IPS-18c (cell line): ENCODE measurements around the gene NEBL.

Source experiments
- H3K4me3 ChIP-seq: 2 replicates; pipeline ENCODE4 v1.7.0; 2013; ENCODE audit warnings: low read depth, mild to moderate bottlenecking, low read length, moderate library complexity; ENCODE audit not compliant: insufficient read depth
- H3K9me3 ChIP-seq: one replicate; pipeline ENCODE4 v1.6.1; 2013; ENCODE audit warnings: mild to moderate bottlenecking, low read length, moderate library complexity; ENCODE audit not compliant: control insufficient read depth, insufficient read depth

NEBL gene

DNA sequence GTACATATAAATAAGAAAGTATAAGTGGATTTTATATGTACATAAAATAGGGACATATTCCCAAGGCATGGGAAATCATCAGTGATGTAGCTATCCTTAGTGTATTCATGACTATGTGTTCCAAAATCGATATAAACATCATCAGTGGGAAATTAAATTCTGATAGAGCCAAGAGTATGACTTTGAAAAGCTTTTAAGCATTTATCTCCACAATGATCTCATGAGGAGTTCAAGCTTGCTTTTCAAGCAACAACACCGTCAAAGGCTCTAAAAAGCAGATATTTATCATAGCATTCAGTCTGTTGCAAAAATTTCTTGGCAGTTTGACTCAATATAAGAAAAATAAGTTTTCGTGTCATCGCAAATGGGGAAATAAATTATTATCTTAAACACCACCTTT, 14.5 kb upstream of the NEBL start:
- Histone ChIP-seq H3K4me3 (no peak overlapping the region), H3K9me3 (no peaks in the 10 kb centered on the region)

- Histone ChIP-seq H3K4me3 (no peak overlapping the region), H3K9me3 (no peaks in the 10 kb centered on the region)
Observed at GRCh38 chr10:20909801-20910200, 12.7 kb upstream of the NEBL start.

- no peaks in the 10 kb centered on the region for H3K9me3 ChIP-seq
- H3K4me3 ChIP-seq, result no peak overlapping the region
Observed at GRCh38 chr10:20908391-20908790, 11.3 kb upstream of the NEBL start.

- H3K9me3 ChIP-seq, result no peaks in the 10 kb centered on the region
- no peak overlapping the region for H3K4me3 ChIP-seq
Observed at GRCh38 chr10:20903635-20904390, 6.7 kb upstream of the NEBL start.

DNA sequence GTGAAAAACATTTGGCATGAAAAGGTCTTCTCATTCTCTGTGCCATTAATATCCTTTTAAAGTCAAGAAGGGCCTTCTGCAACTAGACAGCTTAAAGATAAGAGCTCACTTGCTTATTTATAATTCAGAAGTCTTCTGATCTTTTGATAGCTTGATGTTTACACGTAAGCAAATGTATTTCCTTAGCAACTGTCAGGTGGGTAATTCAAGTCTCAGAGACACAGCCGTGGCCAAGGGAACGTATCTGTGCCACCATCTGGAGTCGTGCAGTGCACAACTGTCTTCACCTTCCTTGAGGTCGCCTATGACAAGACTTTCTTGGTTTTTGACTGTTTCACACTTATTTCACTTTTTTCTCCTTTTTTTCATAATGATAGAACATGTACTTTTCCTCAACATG, 4.0 kb upstream of the NEBL start:
- H3K9me3 ChIP-seq, result no peaks in the 10 kb centered on the region
- H3K4me3 ChIP-seq, result no peak overlapping the region

- Histone ChIP-seq H3K9me3 (no peaks in the 10 kb centered on the region), H3K4me3 (no peak overlapping the region)
Observed at GRCh38 chr10:20898866-20899535, 1.9 kb upstream of the NEBL start.

GRCh38 chr10:20893297-20893696, 3.8 kb downstream of the NEBL start:
- H3K9me3 ChIP-seq, result no peaks in the 10 kb centered on the region
- H3K4me3 ChIP-seq, result no peak overlapping the region

DNA sequence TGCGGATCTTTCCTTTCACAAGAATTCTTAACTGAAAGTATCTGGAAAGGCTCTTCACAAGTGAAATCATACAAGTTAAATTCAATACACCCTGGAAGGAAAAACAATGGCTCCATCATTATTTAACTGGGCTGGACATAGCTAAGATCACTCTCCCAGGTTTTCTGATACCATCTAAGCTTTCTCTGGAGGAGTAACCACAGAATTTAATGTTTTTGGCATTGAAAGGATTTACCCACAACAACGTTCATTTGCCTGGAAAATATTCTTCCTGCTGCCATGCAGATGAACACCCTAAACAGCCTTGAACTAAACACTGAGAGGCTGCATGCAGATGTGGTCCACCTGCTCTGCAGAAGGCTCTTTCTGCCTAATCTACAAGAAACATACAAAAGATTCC, 4.3 kb downstream of the NEBL start:
- no peaks in the 10 kb centered on the region for H3K9me3 ChIP-seq
- H3K4me3 ChIP-seq, result no peak overlapping the region

GRCh38 chr10:20892011-20892585, 5.0 kb downstream of the NEBL start:
- Histone ChIP-seq H3K9me3 (no peaks in the 10 kb centered on the region), H3K4me3 (no peak overlapping the region)

- Histone ChIP-seq H3K9me3 (no peaks in the 10 kb centered on the region), H3K4me3 (no peak overlapping the region)
Observed at GRCh38 chr10:20891338-20891714, 5.8 kb downstream of the NEBL start.

DNA sequence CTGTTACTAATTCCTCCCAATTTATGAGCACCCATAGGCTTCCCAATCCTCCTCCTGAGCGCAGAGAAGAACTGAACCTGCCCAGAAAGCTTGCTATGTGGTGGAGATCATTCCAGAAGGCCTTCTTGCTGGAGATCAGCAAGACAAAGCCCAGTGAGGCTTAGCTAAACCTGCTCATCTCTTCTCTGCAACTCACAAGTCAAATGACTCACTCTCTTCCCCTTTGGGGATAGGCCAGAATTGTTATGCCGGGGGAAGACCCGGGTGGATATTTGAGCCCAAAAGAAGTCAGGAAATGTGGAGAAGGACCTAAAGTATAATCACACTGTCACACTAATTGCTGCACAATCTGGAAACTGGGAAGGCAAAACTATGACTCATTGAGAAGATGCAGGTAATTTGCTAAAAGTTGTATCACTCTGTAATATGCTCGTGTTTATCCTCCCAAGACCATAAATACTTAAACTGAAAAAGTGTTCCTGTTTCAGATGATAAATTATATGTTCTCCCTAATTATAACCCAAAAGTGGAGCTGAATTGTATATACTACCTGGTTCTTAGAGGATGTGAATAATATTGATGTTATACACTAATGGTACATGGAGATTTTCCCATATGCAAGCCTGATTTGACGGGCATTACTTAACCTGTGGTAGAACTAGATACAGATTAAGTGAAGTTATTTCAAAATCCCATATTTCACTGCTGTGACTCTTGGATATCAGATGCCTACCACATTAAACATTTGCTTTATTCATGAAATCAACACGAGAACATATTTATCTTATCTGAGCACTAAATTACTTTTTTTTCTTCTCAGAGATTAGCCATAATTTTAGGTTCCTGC, 6.4 kb downstream of the NEBL start:
- Histone ChIP-seq H3K9me3 (no peaks in the 10 kb centered on the region), H3K4me3 (no peak overlapping the region)

DNA sequence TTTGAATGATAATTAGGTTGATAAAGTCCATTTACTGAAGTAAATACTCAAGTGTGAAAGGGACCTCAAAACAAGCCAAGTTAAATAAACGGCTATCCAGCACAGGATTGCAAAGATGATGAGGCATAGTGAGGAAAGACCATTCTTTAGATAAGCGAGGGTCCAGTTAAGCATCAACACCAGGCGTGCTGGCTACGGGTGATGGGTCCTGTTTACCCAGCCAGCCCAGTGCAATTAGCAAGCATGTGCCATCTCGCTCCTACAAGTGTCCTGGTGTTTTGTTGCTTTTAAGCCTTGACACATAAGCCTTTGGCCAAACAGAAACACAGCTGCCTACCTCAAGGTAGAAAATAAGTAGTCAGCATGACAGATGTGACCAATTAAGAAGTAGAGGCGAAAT, 7.1 kb downstream of the NEBL start:
- H3K9me3 ChIP-seq, result no peaks in the 10 kb centered on the region
- no peak overlapping the region for H3K4me3 ChIP-seq

DNA sequence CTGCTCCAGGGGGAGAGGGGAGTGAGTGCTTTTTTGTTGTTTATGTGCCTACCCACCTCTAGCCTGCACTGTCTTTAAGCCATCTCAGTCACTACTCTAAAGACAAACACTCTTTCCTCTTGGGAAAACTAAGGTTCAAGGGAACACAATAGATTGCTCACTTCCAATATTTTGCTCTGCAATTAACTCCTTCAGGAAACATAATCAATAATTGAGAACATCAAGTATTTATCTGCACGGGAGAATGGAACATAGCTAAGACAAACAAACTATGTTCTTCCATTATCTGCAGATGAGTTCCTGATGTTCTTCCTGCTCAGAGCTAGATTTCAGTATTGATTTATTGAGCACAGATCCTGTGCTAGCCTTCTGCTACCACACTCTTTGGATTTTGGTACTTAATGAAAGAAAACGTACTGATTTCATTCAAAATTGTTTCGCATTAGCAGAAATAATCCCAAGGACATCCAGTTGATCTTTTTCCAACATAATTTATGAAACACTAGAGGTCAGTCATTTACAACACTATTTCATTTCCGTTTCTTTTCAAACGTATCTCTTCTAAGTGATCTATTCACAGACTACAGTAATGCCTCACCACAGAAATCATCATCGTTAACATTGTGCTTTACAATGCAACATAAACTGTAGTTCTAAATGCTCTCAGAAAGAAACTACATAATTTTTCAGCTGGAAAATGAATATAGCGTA, 8.3 kb downstream of the NEBL start:
- H3K4me3 ChIP-seq, result no peak overlapping the region
- no peaks in the 10 kb centered on the region for H3K9me3 ChIP-seq

- H3K4me3 ChIP-seq, result no peak overlapping the region
- H3K9me3 ChIP-seq, result no peaks in the 10 kb centered on the region
Observed at GRCh38 chr10:20887706-20888555, 9.2 kb downstream of the NEBL start.

- Histone ChIP-seq H3K9me3 (no peaks in the 10 kb centered on the region), H3K4me3 (no peak overlapping the region)
Observed at GRCh38 chr10:20885678-20886077, 11.4 kb downstream of the NEBL start.

DNA sequence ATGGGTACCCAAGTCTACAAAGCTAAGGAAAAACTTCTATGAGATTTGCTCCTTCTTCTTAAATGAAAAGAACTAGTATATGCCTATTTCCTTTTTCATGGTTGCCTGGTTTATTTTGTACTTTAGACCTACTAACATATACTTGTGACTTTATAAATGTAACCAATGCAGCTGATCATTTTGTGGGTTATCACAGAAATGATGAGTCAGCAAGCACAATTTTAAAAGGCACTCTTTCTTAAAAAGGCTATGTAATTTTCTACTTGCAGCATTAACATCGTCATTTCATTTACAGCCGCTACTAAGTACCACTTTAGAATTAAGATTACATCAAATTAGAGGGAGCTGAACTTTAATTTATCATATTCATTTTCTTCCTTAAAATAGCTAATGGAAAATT, 13.6 kb downstream of the NEBL start:
- no peak overlapping the region for H3K4me3 ChIP-seq
- H3K9me3 ChIP-seq, result no peaks in the 10 kb centered on the region
